Stimulated activated CD4-positive, alpha-beta T cell treated with anti-CD3 and anti-CD28 coated beads, Interleukin-1b, Interleukin-23, amount 100 ng/mL, for 24 hours (primary cell): ENCODE data around the gene HBG1.
"Not testable (repeated sequence)": the region's sequence is repeated elsewhere in the genome, so short reads cannot be mapped to it uniquely, and the experiment has no call there.

ENCODE experiments used
- DNase-seq, 4 experiments: peaks; one replicate each; pipeline ENCODE4 v3.0.0-alpha.2; 2020; ENCODE audit warnings: low read depth in 4 of 4, low spot score in 1 of 4

HBG1 gene

DNA sequence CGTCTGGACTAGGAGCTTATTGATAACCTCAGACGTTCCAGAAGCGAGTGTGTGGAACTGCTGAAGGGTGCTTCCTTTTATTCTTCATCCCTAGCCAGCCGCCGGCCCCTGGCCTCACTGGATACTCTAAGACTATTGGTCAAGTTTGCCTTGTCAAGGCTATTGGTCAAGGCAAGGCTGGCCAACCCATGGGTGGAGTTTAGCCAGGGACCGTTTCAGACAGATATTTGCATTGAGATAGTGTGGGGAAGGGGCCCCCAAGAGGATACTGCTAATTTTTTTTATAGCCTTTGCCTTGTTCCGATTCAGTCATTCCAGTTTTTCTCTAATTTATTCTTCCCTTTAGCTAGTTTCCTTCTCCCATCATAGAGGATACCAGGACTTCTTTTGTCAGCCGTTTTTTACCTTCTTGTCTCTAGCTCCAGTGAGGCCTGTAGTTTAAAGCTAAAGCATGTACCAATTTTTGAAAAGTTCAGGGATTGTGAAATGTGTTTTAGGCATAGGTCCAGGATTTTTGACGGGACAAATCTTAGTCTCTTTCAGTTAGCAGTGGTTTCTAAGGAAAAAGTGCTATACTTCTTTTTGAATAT, at the start of gene HBG1:
TSS of gene HBG1 (minus strand) at position 51 of the 590 bp plus-strand sequence. CDS start 53 bp downstream, outside the sequence.
- not testable (repeated sequence) for DNase-seq

- no peak for DNase-seq
These were observed 48.8 kb upstream of the HBG1 start for GRCh38 chr11:5298451-5298850.

- no peak for DNase-seq
These were observed 48.2 kb upstream of the HBG1 start for GRCh38 chr11:5297721-5298323.

DNA sequence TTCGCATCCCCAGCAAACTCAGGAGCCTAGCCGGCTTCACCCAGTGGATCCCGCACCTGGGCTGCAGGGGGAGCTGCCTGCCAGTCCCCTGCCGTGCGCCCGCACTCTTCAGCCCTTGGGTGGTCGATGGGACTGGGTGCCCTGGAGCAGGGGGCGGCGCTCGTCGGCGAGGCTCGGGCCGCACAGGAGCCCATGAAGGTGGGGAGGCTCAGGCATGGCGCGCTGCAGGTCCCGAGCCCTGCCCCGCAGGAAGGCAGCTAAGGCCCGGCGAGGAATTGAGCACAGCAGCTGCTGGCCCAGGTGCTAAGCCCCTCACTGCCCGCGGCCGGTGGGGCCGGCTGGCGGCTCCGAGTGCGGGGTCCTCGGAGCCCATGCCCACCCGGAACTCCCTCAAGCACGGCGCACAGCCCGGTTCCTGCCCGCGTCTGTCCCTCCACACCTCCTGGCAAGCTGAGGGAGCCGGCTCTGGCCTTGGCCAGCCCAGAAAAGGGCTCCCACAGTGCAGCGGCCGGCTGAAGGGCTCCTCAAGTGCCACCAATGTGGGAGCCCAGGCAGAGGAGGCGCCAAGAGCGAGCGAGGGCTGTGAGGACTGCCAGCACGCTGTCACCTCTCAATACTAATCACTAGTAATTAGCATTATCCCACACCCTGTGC, 44.8 kb upstream of the HBG1 start:
- DNase-seq, result not testable (repeated sequence)

- no peak for DNase-seq
These were observed 43.4 kb upstream of the HBG1 start for GRCh38 chr11:5293028-5293427.

DNA sequence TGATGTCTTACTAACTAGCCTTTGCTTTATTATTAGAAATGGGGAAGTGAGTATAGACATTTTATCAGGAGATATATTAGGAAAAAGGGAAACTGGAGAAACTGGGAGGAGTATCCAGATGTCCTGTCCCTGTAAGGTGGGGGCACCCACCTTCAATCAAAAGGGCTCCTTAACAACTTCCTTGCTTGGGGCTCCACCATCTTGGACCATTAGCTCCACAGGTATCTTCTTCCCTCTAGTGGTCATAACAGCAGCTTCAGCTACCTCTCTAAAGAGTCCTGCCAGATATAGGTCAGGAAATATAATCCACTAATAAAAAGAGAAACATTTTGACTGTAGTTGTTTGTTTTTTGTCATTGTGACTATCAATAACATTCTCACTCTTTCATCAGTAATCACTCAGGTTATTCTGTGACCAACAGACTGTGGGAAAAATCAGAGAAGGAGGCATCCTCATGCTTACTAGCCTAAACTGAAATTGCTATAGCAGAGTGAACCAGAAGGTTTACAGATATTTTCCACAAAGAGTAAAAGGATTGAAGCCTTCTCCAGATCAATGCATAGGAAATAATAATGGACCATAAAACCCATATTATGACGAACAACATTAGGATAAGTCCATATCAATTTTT, 41.7 kb upstream of the HBG1 start:
- DNase-seq, result no peak

DNA sequence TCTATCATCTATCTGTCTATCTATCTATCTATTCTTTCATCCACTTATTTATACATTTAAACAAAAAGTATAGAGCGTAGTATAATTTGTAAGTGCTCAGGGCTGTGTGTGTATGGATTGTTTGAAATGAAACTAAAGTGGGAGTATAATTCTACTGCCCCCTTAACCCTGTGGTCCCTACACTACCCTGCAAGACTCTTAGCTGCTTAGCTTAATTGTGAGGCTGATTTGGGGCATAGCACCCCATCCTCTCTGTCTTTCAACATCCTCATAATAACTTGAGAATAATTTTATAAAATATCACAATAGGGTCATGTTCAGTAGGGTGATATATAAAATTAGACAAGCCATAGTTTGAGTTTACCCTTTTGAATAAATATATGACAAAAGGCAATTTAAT, 40.4 kb upstream of the HBG1 start:
- DNase-seq, result no peak

GRCh38 chr11:5289696-5290095, 40.0 kb upstream of the HBG1 start:
- DNase-seq, result no peak

GRCh38 chr11:5288906-5289550, 39.4 kb upstream of the HBG1 start:
- no peak for DNase-seq

GRCh38 chr11:5288108-5288905, 38.6 kb upstream of the HBG1 start:
- DNase-seq, result no peak

- DNase-seq, result no peak
These were observed 37.2 kb upstream of the HBG1 start for GRCh38 chr11:5286901-5287300.

DNA sequence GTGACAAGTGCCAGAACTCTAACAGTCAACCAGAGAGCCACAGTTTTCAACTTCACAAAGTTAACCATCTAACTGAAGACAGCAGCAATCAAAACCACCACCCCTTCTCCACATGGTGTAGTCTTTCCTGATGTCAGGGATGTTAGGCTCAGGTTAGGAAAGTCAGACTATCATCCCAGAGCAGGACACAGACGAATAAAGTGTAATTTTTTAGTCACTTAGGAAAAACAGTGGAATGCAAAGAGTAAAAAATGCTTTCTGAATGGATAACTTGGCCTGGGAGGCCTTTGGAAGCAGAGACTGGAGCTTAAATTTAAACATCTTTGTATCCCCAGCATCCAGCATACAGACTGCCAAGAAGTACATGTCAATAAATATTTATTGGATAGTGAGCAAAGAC, 36.7 kb upstream of the HBG1 start:
- DNase-seq, result no peak

- DNase-seq, result no peak
These were observed 36.2 kb upstream of the HBG1 start for GRCh38 chr11:5285703-5286340.

- no peak for DNase-seq
These were observed 35.0 kb upstream of the HBG1 start for GRCh38 chr11:5284637-5285036.

DNA sequence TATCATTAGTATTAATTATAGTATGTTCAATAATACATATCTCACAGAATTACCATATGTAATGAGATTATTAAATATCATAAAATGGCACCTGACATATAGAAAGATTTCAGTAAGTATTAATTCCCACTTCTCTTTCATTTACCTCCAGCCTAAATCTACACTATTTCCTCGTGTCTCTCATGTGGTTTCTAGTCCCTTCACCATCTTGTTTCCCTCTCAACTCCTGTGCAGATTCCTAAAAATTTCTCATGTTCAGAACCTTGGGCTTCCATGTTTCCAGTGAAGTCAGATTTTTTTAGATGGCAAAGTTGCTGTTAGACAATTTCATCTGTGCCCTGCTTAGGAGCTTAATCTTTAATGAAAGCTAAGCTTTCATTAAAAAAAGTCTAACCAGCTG, 34.2 kb upstream of the HBG1 start:
- DNase-seq, result no peak

GRCh38 chr11:5283086-5283485, 33.4 kb upstream of the HBG1 start:
- no peak for DNase-seq

DNA sequence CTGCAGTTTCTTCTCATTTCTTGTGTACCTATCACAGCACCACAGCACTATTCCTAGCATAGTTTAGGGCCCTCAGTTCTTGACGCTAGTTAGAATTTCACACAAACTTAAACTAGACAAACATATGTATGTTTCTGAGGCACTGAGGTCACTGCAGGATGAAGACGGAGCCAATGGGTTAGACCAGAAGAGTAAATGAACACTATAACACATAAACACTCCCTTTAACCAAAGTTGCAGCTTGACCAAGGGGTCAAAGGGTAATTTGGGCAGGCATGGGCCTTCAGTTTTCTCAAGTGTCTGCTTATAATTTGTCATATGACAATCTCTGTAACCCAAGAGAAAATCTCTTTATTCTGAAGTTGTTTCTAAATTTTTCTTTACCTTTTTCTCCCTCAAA, 33.0 kb upstream of the HBG1 start:
- no peak for DNase-seq

DNA sequence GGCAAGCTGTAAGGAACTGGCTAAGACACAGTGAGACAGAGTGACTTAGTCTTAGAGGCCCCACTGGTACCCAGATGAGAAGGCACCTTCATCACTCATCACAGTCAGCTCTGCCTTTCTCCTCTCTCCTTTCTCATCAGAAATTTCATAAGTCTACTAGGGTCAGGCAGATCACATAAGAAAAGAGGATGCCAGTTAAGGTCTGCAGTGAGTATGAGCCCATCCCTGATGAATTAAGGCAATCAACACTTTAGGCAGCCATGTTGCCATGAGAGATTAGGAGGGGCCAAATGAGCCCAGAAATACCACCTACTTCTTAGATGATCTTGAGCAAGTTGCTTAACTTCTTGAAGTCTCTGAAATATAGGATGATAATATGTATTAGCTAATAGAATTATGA, 31.9 kb upstream of the HBG1 start:
- DNase-seq, result no peak

DNA sequence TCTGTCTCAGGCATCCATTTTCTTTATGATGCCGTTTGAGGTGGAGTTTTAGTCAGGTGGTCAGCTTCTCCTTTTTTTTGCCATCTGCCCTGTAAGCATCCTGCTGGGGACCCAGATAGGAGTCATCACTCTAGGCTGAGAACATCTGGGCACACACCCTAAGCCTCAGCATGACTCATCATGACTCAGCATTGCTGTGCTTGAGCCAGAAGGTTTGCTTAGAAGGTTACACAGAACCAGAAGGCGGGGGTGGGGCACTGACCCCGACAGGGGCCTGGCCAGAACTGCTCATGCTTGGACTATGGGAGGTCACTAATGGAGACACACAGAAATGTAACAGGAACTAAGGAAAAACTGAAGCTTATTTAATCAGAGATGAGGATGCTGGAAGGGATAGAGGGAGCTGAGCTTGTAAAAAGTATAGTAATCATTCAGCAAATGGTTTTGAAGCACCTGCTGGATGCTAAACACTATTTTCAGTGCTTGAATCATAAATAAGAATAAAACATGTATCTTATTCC, 31.0 kb upstream of the HBG1 start:
- peak in 1 of 4 experiments; percentile 1 for DNase-seq

GRCh38 chr11:5279471-5280090, 29.9 kb upstream of the HBG1 start:
- DNase-seq, result no peak
